C4-2B (cell line): ENCODE data around the gene PPP1R1C.

ENCODE experiments used
- CTCF ChIP-seq: fragments of 450-650 bp; conservative IDR thresholded peaks from 2 replicates; pipeline ENCODE4 v1.5.1; 2017; ENCODE audit warnings: mild to moderate bottlenecking
- ZFX ChIP-seq: fragments of 450-650 bp; IDR thresholded peaks from 2 replicates; pipeline ENCODE4 v1.6.1; 2017

DNA sequence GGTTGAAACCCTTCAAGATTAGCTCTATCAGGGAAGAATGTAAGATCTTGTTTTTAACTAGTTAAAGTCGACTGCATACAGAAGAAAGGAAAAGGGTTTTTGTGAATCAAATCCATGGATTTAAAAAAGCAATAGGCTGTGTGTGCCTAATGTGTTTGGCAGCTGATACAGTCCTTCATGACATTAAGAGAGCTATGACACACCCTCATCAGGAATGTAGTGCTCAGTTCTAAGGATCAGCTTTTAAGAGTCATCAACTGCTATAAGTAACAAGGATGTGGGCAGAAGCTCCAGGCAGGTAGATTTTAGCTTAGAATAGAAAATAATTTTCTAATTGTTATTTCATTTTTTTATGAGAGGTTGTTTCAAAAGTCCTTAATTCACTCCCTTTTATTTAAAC lies 52.9 kb downstream of the PPP1R1C start:
- TF ChIP-seq CTCF, result no peak
- TF ChIP-seq ZFX, result no peak
